OCI-LY1 (cell line): ENCODE data around the gene ADAMTS3.

ENCODE experiments used
- EZH2 ChIP-seq: fragments of 200-600 bp; sonication (generic), shearing (Covaris generic); IDR thresholded peaks from 2 replicates; pipeline ENCODE4 v1.8.0; 2017; ENCODE audit warnings: borderline replicate concordance, mixed run types, mild to moderate bottlenecking, antibody characterized with exemption, low read length, moderate library complexity, mixed read lengths
- TF ChIP-seq, protein P1 (sequence below): fragments of 200-600 bp; sonication (generic), shearing (Covaris generic); IDR thresholded peaks from 2 replicates; pipeline ENCODE4 v1.5.1; 2017; ENCODE audit warnings: mild to moderate bottlenecking, antibody characterized with exemption, low read length, moderate library complexity, mixed read lengths

DNA sequence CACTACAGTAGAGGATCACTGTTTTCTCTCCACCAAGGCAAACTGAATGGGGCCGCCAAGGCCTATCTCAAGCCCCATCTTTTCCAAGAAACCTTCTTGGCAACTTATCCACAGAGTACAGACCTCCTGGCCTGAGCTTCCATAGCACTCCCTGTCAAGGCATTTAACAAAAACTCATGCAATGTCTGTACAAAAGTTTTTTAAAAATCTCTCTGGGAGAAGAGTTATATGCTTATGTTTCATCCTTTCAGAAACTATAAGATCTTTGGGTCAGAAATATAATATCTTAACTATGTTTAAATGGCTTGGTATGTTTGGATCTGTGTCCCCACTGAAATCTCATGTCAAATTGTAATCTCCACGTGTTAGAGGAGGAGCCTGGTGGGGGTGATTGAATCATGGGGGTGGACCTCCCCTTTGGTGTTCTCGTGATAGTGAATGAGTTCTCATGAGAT, 13.6 kb downstream of the ADAMTS3 start:
- TF ChIP-seq, protein P1, sequence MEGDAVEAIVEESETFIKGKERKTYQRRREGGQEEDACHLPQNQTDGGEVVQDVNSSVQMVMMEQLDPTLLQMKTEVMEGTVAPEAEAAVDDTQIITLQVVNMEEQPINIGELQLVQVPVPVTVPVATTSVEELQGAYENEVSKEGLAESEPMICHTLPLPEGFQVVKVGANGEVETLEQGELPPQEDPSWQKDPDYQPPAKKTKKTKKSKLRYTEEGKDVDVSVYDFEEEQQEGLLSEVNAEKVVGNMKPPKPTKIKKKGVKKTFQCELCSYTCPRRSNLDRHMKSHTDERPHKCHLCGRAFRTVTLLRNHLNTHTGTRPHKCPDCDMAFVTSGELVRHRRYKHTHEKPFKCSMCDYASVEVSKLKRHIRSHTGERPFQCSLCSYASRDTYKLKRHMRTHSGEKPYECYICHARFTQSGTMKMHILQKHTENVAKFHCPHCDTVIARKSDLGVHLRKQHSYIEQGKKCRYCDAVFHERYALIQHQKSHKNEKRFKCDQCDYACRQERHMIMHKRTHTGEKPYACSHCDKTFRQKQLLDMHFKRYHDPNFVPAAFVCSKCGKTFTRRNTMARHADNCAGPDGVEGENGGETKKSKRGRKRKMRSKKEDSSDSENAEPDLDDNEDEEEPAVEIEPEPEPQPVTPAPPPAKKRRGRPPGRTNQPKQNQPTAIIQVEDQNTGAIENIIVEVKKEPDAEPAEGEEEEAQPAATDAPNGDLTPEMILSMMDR = no peak
- TF ChIP-seq EZH2 = no peak
